SU-DHL-6 (cell line): ENCODE data around the gene S100A7A.

Experiments
- H2AFZ ChIP-seq: fragments of 200-600 bp; sonication (generic); 2 replicates; pipeline ENCODE4 v1.6.1; 2014; ENCODE audit warnings: low read depth, mild to moderate bottlenecking, moderate library complexity, mixed read lengths, antibody characterized with exemption, low read length; ENCODE audit not compliant: severe bottlenecking
- H3F3A ChIP-seq: fragments of 200-600 bp; shearing (Covaris generic); 2 replicates; pipeline ENCODE4 v1.6.0; 2016; ENCODE audit warnings: antibody characterized with exemption, mild to moderate bottlenecking; ENCODE audit not compliant: insufficient read depth
- H3K27ac ChIP-seq: fragments of 200-600 bp; sonication (generic); 2 replicates; pipeline ENCODE4 v1.5.1; 2016; ENCODE audit warnings: low read depth, mild to moderate bottlenecking, low read length, moderate library complexity, mixed read lengths
- H3K27me3 ChIP-seq: fragments of 200-600 bp; sonication (generic), shearing (Covaris generic); 2 replicates; pipeline ENCODE4 v1.6.0; 2014; ENCODE audit warnings: mild to moderate bottlenecking, low read length
- H3K36me3 ChIP-seq: fragments of 200-600 bp; sonication (generic); 2 replicates; pipeline ENCODE4 v1.6.1; 2014; ENCODE audit warnings: mild to moderate bottlenecking, low read length, mixed read lengths
- H3K4me2 ChIP-seq: fragments of 300-600, 200-600 bp; shearing (Covaris generic), sonication (generic); 2 replicates; pipeline ENCODE4 v1.6.0; 2014; ENCODE audit warnings: low read length, low read depth, mild to moderate bottlenecking; ENCODE audit not compliant: poor library complexity, severe bottlenecking
- H3K4me3 ChIP-seq: fragments of 200-600 bp; sonication (generic); 2 replicates; pipeline ENCODE4 v1.5.1; 2014; ENCODE audit warnings: antibody characterized with exemption, low read length, mild to moderate bottlenecking, mixed read lengths; ENCODE audit not compliant: insufficient read depth, poor library complexity, severe bottlenecking
- H3K79me2 ChIP-seq: fragments of 200-600 bp; sonication (generic); 2 replicates; pipeline ENCODE4 v1.6.1; 2014; ENCODE audit warnings: mild to moderate bottlenecking, low read length, moderate library complexity; ENCODE audit not compliant: insufficient read depth
- H3K9ac ChIP-seq: fragments of 200-600 bp; sonication (generic); 2 replicates; pipeline ENCODE4 v1.7.0; 2014; ENCODE audit warnings: mild to moderate bottlenecking, low read length
- H3K9me2 ChIP-seq: fragments of 200-600 bp; sonication (generic); replicated peaks from 2 replicates; pipeline ENCODE4 v1.6.1; 2014; ENCODE audit warnings: low read length; ENCODE audit not compliant: insufficient read depth
- H3K9me3 ChIP-seq: fragments of 200-600 bp; sonication (generic); 2 replicates; pipeline ENCODE4 v1.6.1; 2014; ENCODE audit warnings: low read length, mixed read lengths; ENCODE audit not compliant: insufficient read depth
- H4K20me1 ChIP-seq: fragments of 200-600 bp; sonication (generic); 2 replicates; pipeline ENCODE4 v1.6.1; 2014; ENCODE audit warnings: low read depth, mild to moderate bottlenecking, antibody characterized with exemption, low read length, moderate library complexity, mixed read lengths
- CTCF ChIP-seq: fragments of 200-600 bp; sonication (generic); IDR thresholded peaks from one replicate; pipeline ENCODE4 v1.5.1; 2017; ENCODE audit warnings: antibody characterized with exemption, mild to moderate bottlenecking, low read length, moderate library complexity; ENCODE audit not compliant: insufficient read depth, poor library complexity, severe bottlenecking
- EZH2phosphoT487 ChIP-seq: fragments of 200-600 bp; sonication (generic), shearing (Covaris generic); conservative IDR thresholded peaks from 2 replicates; pipeline ENCODE4 v1.6.1; 2018; ENCODE audit warnings: mild to moderate bottlenecking, antibody characterized with exemption, low read length, moderate library complexity, mixed read lengths

Gene S100A7A

GRCh38 chr1:153375511-153375910 is 40.8 kb upstream of the S100A7A start, which contains the start of gene S100A12:
S100A12 (minus strand) TSS chr1:153375621; CDS start chr1:153374592, 1,029 bp downstream.
- no peaks in the 10 kb centered on the region for H3K9me2 ChIP-seq
- no peaks in the 10 kb centered on the region for H3F3A ChIP-seq
- no peak within 1 kb of the TSS for H3K27ac ChIP-seq
- TF ChIP-seq CTCF (no peak), EZH2phosphoT487 (no peak)
- no peaks in the 10 kb centered on the region for H3K36me3 ChIP-seq
- H3K4me2 ChIP-seq, result no peak within 1 kb of the TSS
- H3K9me3 ChIP-seq, result no peaks in the 10 kb centered on the region
- no peaks in the 10 kb centered on the region for H3K27me3 ChIP-seq
- H3K9ac ChIP-seq, result no peak within 1 kb of the TSS
- H4K20me1 ChIP-seq, result no peaks in the 10 kb centered on the region
- no peak within 1 kb of the TSS for H2AFZ ChIP-seq
- no peak within 1 kb of the TSS for H3K4me3 ChIP-seq
- H3K79me2 ChIP-seq, result no peaks in the 10 kb centered on the region

- Histone ChIP-seq H3K4me2 (no peak overlapping the region), H3K9me3 (peaks cover 4% of the 10 kb centered on the region; the same call in 1 of the 2 replicates), H3K9ac (no peak overlapping the region), H3K27me3 (no peaks in the 10 kb centered on the region), H3K27ac (no peak overlapping the region), H3F3A (no peaks in the 10 kb centered on the region), H4K20me1 (no peaks in the 10 kb centered on the region), H3K9me2 (no peaks in the 10 kb centered on the region), H3K36me3 (no peaks in the 10 kb centered on the region), H2AFZ (no peak overlapping the region), H3K4me3 (no peak overlapping the region), H3K79me2 (no peaks in the 10 kb centered on the region)
- no peak for TF ChIP-seq EZH2phosphoT487
- TF ChIP-seq CTCF, result no peak
These were observed 36.7 kb upstream of the S100A7A start for GRCh38 chr1:153379591-153379990.

- no peaks in the 10 kb centered on the region for H3K79me2 ChIP-seq
- H4K20me1 ChIP-seq, result no peaks in the 10 kb centered on the region
- no peak overlapping the region for H3K4me2 ChIP-seq
- no peaks in the 10 kb centered on the region for H3K9me2 ChIP-seq
- H3K9ac ChIP-seq, result no peak overlapping the region
- no peak overlapping the region for H3K27ac ChIP-seq
- H3K36me3 ChIP-seq, result no peaks in the 10 kb centered on the region
- H3K4me3 ChIP-seq, result no peak overlapping the region
- H2AFZ ChIP-seq, result no peak overlapping the region
- H3K27me3 ChIP-seq, result no peaks in the 10 kb centered on the region
- H3K9me3 ChIP-seq, result peaks cover 4% of the 10 kb centered on the region; the same call in 1 of the 2 replicates
- H3F3A ChIP-seq, result no peaks in the 10 kb centered on the region
- TF ChIP-seq EZH2phosphoT487, result no peak
- no peak for TF ChIP-seq CTCF
These were observed 35.6 kb upstream of the S100A7A start for GRCh38 chr1:153380711-153381110.
